ENCODE results near the gene ANTXR2. TPM values are rescaled to one million over a fixed set of nuclear protein-coding genes. Genes with fewer than 3 reads are reported as not detected.

ANTXR2 gene
- total RNA-seq, 6 donors from 2014 or later: 26.0 to 61.0 (median 37.5) TPM

DNA sequence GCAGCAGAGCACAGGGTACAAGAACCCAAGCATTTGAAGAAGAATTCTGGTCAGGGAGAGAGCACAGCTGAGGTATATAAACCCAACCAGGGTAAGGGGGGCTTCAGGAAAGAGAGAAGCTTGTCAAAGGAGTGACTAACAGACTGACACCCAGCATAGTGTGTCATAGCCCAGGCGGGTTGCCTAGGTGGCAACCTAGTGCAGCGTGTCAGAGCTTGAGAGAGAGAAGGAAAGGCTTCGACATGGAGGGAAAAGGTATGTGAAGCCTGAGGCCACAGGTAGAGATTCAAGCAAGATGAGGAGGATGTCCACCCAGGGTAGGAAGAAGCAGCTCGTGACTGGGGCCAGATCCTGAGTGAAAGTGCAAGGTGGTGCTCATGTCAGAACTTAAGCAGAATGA lies 8.5 kb upstream of the ANTXR2 start:
- no peaks in the 10 kb centered on the region for H3K36me3 ChIP-seq
- no peaks in the 10 kb centered on the region for H3K9me3 ChIP-seq
- no peaks in the 10 kb centered on the region for H3K4me1 ChIP-seq
- TF ChIP-seq POLR2A (IDR thresholded peaks at IDR 0.05) (no peak), POLR2AphosphoS5 (IDR thresholded peaks at IDR 0.05) (no peak), EP300 (IDR thresholded peaks at IDR 0.05) (no peak), CTCF (IDR thresholded peaks at IDR 0.05) (no peak)
- WGBS, 2 donors: 84 to 92% methylated on average over 4 of the region's 4 CpGs
- no peak overlapping the region for H3K4me3 ChIP-seq
- H3K27me3 ChIP-seq: no peaks in the 10 kb centered on the region
- DNase-seq: no peak
- no peak overlapping the region for H3K27ac ChIP-seq
- no peak for ATAC-seq (ENCODE audit: low FRiP score in 2 of 2)

GRCh38 chr4:80079255-80079923 lies 6.4 kb upstream of the ANTXR2 start:
- DNase-seq: peak; percentile 21 to 36
- H3K27me3 ChIP-seq: no peaks in the 10 kb centered on the region
- whole genome bisulfite sequencing, 2 donors: 70 to 75% methylated on average over 15 of the region's 15 CpGs
- no peaks in the 10 kb centered on the region for H3K9me3 ChIP-seq
- peaks cover 0 to 6% (median 0%) of the 10 kb centered on the region in 4 donors for H3K4me1 ChIP-seq
- H3K4me3 ChIP-seq: peak overlapping the region in 1 of 4 donors; percentile 11
- TF ChIP-seq CTCF (IDR thresholded peaks at IDR 0.05) (no peak), POLR2A (IDR thresholded peaks at IDR 0.05) (no peak), EP300 (IDR thresholded peaks at IDR 0.05) (no peak), POLR2AphosphoS5 (IDR thresholded peaks at IDR 0.05) (no peak)
- ATAC-seq (ENCODE audit: low FRiP score in 2 of 2): peak in 1 of 2 donors; percentile 56
- H3K27ac ChIP-seq: peak overlapping the region in 3 of 4 donors; percentile 8 to 59 (median 16)
- H3K36me3 ChIP-seq: no peaks in the 10 kb centered on the region

GRCh38 chr4:80078346-80079092 lies 5.5 kb upstream of the ANTXR2 start:
- DNase-seq (no peak), ATAC-seq (ENCODE audit: low FRiP score in 2 of 2) (no peak)
- Histone ChIP-seq H3K4me1 (peaks cover 3 to 14% (median 5%) of the 10 kb centered on the region in 4 donors), H3K27ac (peak overlapping the region in 1 of 4 donors; percentile 8), H3K4me3 (peak overlapping the region in 1 of 4 donors; percentile 11), H3K9me3 (no peaks in the 10 kb centered on the region), H3K27me3 (no peaks in the 10 kb centered on the region), H3K36me3 (no peaks in the 10 kb centered on the region)
- 85 to 88% methylated on average over 3 of the region's 3 CpGs for WGBS, 2 donors
- no peak for TF ChIP-seq POLR2AphosphoS5 (IDR thresholded peaks at IDR 0.05)

DNA sequence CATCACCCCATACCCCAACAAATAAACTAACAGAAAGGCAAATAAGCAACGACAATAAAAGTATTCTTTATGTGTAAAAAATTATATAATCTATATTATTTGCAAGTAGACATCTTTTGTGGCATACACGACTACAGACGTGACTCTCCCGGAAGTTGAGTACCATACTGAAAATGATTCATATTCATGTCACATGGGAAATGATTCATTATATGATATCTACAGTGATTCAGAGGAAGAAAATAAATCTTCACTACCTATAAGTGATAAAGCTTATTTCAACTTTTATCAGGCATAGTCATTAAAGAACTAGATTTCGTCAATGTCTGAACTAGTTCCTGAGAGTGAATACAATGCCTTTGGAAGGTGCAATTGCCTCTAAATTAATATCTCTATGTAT lies 4.6 kb upstream of the ANTXR2 start:
- H3K4me3 ChIP-seq: no peak overlapping the region
- H3K36me3 ChIP-seq: no peaks in the 10 kb centered on the region
- TF ChIP-seq POLR2AphosphoS5 (IDR thresholded peaks at IDR 0.05) (no peak), POLR2A (IDR thresholded peaks at IDR 0.05) (no peak), CTCF (IDR thresholded peaks at IDR 0.05) (no peak), EP300 (IDR thresholded peaks at IDR 0.05) (no peak)
- peaks cover 4 to 17% (median 9%) of the 10 kb centered on the region in 4 donors for H3K4me1 ChIP-seq
- H3K9me3 ChIP-seq: no peaks in the 10 kb centered on the region
- no peak for ATAC-seq (ENCODE audit: low FRiP score in 2 of 2)
- 69 to 76% methylated on average over 5 of the region's 5 CpGs for WGBS, 2 donors
- H3K27me3 ChIP-seq: no peaks in the 10 kb centered on the region
- no peak overlapping the region for H3K27ac ChIP-seq
- no peak for DNase-seq

GRCh38 chr4:80076681-80077080 lies 3.7 kb upstream of the ANTXR2 start:
- peaks cover 4 to 17% (median 9%) of the 10 kb centered on the region in 4 donors for H3K4me1 ChIP-seq

More at GRCh38 chr4:80076681-80077080, 3.7 kb upstream of the ANTXR2 start:
- Histone ChIP-seq H3K27me3 (no peaks in the 10 kb centered on the region), H3K36me3 (no peaks in the 10 kb centered on the region), H3K4me3 (no peak overlapping the region), H3K27ac (no peak overlapping the region), H3K9me3 (no peaks in the 10 kb centered on the region)
- DNase-seq (no peak), ATAC-seq (ENCODE audit: low FRiP score in 2 of 2) (no peak)
- no peak for TF ChIP-seq POLR2AphosphoS5 (IDR thresholded peaks at IDR 0.05)
- no peak for TF ChIP-seq POLR2A (IDR thresholded peaks at IDR 0.05)
- no peak for TF ChIP-seq CTCF (IDR thresholded peaks at IDR 0.05)
- no peak for TF ChIP-seq EP300 (IDR thresholded peaks at IDR 0.05)
